Right cardiac atrium (tissue), 5 donors: ENCODE measurements around the gene MAB21L4. TPM values are rescaled to one million over a fixed set of nuclear protein-coding genes. Genes with fewer than 3 reads are reported as not detected.

Experiments used
- ATAC-seq, 2 donors: fragments of 200-7000 bp; cut with Tn5 transposase; one replicate each; pipeline versions ENCODE4 v1.8.0 to v1.9.1; 2020; ENCODE audit warnings: moderate library complexity in 2 of 2, mild to moderate bottlenecking in 1 of 2
- DNase-seq, 3 donors: peaks; one replicate each; pipeline ENCODE4 v3.0.0-alpha.2; 2020
- H3K27ac ChIP-seq: one replicate; pipeline ENCODE4 v1.5.1; 2013; ENCODE audit warnings: mild to moderate bottlenecking, low read length, control low read depth, moderate library complexity
- H3K27me3 ChIP-seq: one replicate; pipeline ENCODE4 v1.6.1; 2013; ENCODE audit not compliant: control insufficient read depth, insufficient read depth
- H3K4me1 ChIP-seq: one replicate; pipeline ENCODE4 v1.6.1; 2013; ENCODE audit warnings: low read length; ENCODE audit not compliant: control insufficient read depth, insufficient read depth
- H3K4me3 ChIP-seq: one replicate; pipeline ENCODE4 v1.5.1; 2013; ENCODE audit warnings: low read length, control low read depth
- H3K9me3 ChIP-seq: one replicate; pipeline ENCODE4 v1.6.1; 2013; ENCODE audit warnings: low read length; ENCODE audit not compliant: control insufficient read depth
- WGBS: extraction: QIAGEN DNeasy Blood & Tissue Kit; methylation state at CpG from one replicate; pipeline ENCODE4 v1.1.7; 2013; 5-methylcytosine and 5-hydroxymethylcytosine counted together
- intact Hi-C, 4 donors: fragments of 100-400 bp; cut with DNase I; formaldehyde crosslinking; loops; one replicate each; pipeline versions ENCODE4 v1.11.0 to v1.14.0; 2022 to 2023
- polyA plus RNA-seq: library from polyadenylated mRNA; stranded (reverse); fragments of 200-250 nt; gene quantifications from one replicate; pipeline ENCODE4 v1.2.3, GENCODE V29; 2013
- total RNA-seq, 4 donors: library from RNA; stranded (reverse); fragmentation: NEBNext Ultra II Directional; extraction: Animal tissue kit (Norgen Biotek cat#: 25700); gene quantifications; one replicate each; pipeline ENCODE4 v1.2.1, GENCODE V29; 2021
- donor health status: healthy with polysubstance abuse.
- donor health status: DM: no; HTN: yes; CAD: no.
- donor health status: DM: no; HTN: no; CAD: no.
- donor health status: DM: no; HTN: yes; CAD: no; lungs with severe emphysema.
- donor health status: DM: yes; HTN: yes; CAD: no.

The MAB21L4 gene
- total and polyA plus RNA-seq, 5 donors: not detected

DNA sequence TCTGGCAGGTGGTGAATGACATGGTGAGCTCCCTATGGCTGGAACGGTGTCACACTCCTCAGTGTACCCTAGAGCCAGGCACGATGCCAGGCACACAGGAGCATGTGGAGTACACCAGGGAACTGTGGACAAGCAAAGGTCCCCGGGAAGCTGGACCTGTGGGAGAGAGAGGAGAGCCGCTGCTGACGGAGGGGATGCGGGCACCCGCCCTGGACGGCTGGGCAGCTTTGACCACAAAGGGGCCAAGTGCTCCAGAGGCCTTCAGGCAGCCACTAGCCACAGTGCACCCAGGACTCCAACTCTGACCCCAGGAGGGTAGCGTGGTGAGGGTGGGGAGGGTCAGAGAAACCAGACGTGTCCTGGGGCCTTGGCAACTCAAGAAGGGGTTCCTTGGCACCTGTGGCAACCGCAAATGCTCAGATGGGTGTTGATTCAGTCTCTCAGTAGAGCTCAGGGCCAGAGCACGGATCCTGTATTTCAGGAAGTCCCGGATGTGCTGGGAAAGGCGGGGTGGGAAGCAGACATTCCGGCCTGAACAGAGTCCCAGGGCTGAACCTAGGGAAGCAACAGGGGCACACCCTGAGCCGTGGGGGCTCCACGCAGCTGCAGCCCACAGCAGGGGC is 2.3 kb upstream of the MAB21L4 start:
- Histone ChIP-seq H3K27me3 (no peaks in the 10 kb centered on the region), H3K4me3 (no peak overlapping the region), H3K9me3 (no peaks in the 10 kb centered on the region), H3K27ac (peak overlapping the region; percentile 13), H3K4me1 (no peaks in the 10 kb centered on the region)
- peak; percentile 62 to 76 (median 74) for DNase-seq
- ATAC-seq: peak; percentile 75 to 82
- intact Hi-C loops: no loop called here
- WGBS: 48% methylated on average over 17 of the region's 17 CpGs

DNA sequence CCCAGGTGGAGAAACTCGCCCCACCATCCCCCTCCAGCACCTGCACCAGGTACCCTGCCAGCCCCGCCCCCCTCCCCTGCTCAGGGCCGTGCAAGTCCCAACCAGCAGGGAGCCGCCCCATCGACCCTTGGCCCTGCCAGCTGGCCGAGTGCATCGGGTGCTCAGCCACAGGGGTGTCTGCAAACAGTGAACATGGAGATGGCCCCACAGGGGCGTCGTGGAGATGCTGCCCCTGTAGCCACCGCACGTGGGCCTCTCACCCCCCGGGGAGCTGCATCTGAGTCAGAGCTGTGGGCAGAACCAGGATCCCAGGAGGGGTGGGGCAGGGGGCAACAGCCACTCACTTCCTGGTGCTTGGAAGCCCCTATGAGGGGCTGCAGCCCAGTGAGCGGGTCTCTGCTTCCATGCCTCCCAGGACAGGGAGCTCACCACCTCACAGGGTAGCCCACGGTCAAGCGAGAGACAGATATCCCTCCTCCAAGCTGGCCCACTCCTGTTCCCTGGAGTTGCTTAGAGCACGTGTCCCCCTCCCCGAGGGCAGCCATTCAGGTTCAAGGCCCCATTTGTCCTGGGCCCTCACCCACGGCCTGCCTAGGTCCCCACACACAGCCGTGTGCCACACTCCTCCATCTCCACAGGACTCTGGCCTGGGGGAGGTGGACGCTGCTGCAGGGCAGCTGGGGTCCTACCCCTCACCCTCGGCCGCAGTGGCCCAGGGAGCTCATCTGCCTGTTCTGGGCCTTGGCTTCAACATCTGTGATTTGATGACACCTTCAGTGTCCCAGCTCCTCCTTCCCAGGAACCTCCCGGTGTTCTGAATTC is 1.1 kb upstream of the MAB21L4 start:
- ATAC-seq (no peak), DNase-seq (peak in 2 of 3 donors; percentile 36 to 60)
- no peak overlapping the region for H3K27ac ChIP-seq

DNA sequence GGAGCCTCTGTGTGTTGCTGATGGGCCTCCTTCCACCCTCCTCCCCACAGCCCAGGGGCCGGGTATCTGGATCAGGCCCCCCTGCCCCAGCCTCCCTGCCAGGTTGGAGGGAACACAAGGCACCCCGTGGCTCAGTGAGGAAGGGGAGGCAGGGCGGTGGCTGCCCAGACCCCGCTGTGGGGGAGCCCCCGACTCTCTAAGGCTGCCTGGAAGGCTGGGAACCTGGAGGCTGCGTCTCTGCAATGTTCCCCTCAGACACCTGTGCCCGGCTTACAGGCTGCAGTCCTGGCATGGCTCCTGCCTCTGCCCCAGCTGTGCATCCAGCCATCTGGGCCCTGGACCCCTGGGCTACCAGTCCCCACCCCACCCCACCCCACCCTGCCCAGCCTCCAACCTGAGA is 438 bp upstream of the MAB21L4 start:
- Histone ChIP-seq H3K4me3 (no peak overlapping the region), H3K9me3 (no peaks in the 10 kb centered on the region), H3K27me3 (no peaks in the 10 kb centered on the region), H3K4me1 (no peaks in the 10 kb centered on the region), H3K27ac (no peak overlapping the region)
- intact Hi-C loops: no loop called here
- no peak for ATAC-seq
- DNase-seq: peak in 2 of 3 donors; percentile 18 to 28
- WGBS: 65% methylated on average over 7 of the region's 7 CpGs

More for the DNA sequence above, 1.1 kb upstream of the MAB21L4 start:
- Histone ChIP-seq H3K9me3 (no peaks in the 10 kb centered on the region), H3K4me3 (no peak overlapping the region), H3K4me1 (no peaks in the 10 kb centered on the region), H3K27me3 (no peaks in the 10 kb centered on the region)
- WGBS: 68% methylated on average over 23 of the region's 23 CpGs
- intact Hi-C loops: no loop called here

DNA sequence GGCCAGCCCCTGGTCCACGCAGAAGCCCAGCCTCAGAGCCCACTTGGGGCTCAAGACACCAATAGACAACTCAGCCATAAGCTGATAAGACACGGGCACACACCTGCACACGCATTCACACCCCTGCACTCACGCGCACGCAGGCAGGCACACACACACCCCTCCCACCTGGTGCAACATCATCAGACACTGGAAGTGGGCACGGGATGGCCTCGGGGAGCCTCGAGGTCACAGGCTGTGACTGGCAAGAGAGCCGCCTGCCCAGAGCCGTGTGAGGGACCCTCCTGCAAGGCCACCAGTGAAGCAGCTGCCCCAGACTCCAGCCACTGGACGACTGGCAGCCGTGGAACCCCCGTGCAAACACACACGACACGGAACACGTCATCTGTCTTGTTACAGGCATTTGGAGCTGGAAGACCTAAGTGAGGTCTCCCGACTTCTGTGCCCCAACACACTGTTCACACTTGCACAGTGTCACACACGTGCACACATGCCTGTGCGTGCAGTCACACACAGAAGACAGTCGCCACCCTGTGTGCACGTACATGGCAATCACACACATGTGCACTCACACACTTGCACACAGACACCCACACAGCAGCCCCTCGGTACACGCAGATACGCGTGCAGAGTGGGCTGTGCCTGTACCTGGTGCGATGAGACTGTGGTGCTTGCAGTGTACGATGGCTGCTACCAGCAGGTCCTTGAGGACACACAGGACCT is 959 bp downstream of the MAB21L4 start:
- H3K4me3 ChIP-seq: no peak overlapping the region
- H3K27me3 ChIP-seq: no peaks in the 10 kb centered on the region
- intact Hi-C loops: no loop called here
- H3K4me1 ChIP-seq: no peaks in the 10 kb centered on the region
- ATAC-seq (no peak), DNase-seq (peak in 2 of 3 donors; percentile 38 to 42)
- WGBS: 89% methylated on average over 28 of the region's 28 CpGs
- H3K9me3 ChIP-seq: no peaks in the 10 kb centered on the region
- no peak overlapping the region for H3K27ac ChIP-seq

DNA sequence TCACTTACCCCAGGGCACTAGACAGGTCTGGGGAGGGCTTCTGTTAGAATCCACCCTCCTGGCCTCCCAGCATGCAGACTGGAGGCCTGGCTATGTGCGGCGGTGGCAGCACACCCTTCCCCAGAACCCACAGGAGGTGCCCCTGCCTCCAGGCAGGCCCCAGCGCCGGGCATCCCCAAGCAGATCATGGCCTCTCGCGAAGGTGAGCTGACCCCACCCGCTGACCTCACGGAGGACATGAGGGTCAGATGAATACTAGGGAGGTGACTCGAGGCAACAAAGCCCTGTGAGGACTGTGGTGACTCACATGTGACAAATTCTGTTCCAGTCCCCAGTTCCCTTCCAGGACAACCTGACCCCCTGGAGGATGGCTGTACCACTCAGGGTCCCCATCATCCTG is 1.9 kb downstream of the MAB21L4 start:
- Histone ChIP-seq H3K4me1 (no peaks in the 10 kb centered on the region), H3K9me3 (no peaks in the 10 kb centered on the region), H3K4me3 (no peak overlapping the region), H3K27me3 (no peaks in the 10 kb centered on the region), H3K27ac (no peak overlapping the region)
- ATAC-seq (no peak), DNase-seq (peak in 1 of 3 donors; percentile 18)
- intact Hi-C loops: no loop called here
- 88% methylated on average over 9 of the region's 9 CpGs for WGBS

DNA sequence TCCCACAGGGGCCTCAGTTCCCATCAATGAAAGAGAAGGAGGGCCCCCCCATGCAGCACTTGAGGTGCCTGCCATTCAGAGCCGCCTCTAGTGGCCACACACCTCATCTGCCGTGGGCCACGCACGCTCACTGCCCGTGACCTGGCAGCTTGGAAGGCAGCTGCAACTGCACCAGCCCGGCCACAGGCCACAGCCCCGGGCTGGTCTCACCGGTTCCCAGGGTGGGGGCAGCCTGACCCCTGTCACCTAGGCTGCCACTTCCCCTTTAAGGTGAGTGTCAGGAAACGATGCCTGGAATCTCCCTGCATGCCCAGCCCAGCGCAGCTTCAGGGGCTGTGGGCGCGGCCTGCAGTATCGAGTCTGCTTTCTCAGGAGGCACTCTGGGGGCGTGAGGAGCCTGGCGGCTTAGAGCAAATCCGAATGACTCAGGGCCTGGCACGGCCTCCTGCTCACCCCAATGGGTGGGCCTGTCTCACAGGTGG is 2.6 kb downstream of the MAB21L4 start:
- H3K4me1 ChIP-seq: no peaks in the 10 kb centered on the region
- DNase-seq (peak; percentile 16 to 49 (median 49)), ATAC-seq (peak in 1 of 2 donors; percentile 6)
- 64% methylated on average over 17 of the region's 17 CpGs for WGBS
- intact Hi-C loops: no loop called here
- no peaks in the 10 kb centered on the region for H3K27me3 ChIP-seq
- no peak overlapping the region for H3K27ac ChIP-seq
- H3K9me3 ChIP-seq: no peaks in the 10 kb centered on the region
- H3K4me3 ChIP-seq: no peak overlapping the region

DNA sequence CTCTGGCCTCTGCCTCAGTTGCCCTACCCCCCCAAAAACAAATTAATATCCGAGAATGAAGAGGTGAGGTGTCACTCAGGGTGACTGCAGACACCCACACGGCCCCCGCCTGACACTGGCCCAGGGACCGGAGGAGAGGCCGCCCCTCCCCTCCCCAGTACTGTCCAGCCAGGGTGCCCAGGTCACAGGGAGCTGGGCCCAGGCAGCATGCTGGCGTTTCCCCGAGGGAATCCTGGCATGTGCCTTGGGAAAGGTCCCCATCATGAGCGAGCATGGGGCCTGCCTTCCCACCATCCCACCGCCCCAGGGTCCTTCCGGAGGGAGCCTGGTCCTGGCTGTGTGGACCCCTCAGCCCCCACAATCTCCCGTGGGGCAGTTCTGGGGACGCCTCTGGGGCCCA is 3.0 kb downstream of the MAB21L4 start:
- no peak overlapping the region for H3K27ac ChIP-seq
- H3K4me1 ChIP-seq: no peaks in the 10 kb centered on the region
- DNase-seq (peak in 1 of 3 donors; percentile 33), ATAC-seq (no peak)
- H3K27me3 ChIP-seq: no peaks in the 10 kb centered on the region
- intact Hi-C loops: no loop called here
- 82% methylated on average over 12 of the region's 12 CpGs for WGBS
- H3K4me3 ChIP-seq: no peak overlapping the region
- H3K9me3 ChIP-seq: no peaks in the 10 kb centered on the region

DNA sequence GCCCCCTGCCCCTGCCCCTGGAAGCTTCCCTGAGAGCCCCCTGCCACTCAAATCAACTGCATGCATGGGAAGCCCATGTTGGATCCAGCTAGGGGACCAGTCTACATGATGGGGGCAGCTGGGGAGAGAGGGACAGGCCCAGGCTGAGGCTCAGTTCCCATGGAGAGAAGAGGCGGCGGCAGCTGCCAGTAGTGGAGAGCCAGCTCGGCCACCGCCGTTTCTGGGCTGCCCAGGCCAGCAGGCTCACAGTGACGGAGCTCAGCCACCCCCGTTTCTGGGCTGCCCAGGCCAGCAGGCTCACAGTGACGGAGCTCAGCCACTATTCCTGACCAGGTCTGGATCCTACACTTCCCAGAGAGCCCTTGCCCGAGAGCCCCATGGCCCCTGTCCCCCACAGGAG is 3.6 kb downstream of the MAB21L4 start:
- no peaks in the 10 kb centered on the region for H3K27me3 ChIP-seq
- H3K9me3 ChIP-seq: no peaks in the 10 kb centered on the region
- ATAC-seq (no peak), DNase-seq (peak in 2 of 3 donors; percentile 37 to 41)
- no peaks in the 10 kb centered on the region for H3K4me1 ChIP-seq
- no peak overlapping the region for H3K4me3 ChIP-seq
- no peak overlapping the region for H3K27ac ChIP-seq
- intact Hi-C loops: no loop called here
- WGBS: 70% methylated on average over 9 of the region's 9 CpGs

DNA sequence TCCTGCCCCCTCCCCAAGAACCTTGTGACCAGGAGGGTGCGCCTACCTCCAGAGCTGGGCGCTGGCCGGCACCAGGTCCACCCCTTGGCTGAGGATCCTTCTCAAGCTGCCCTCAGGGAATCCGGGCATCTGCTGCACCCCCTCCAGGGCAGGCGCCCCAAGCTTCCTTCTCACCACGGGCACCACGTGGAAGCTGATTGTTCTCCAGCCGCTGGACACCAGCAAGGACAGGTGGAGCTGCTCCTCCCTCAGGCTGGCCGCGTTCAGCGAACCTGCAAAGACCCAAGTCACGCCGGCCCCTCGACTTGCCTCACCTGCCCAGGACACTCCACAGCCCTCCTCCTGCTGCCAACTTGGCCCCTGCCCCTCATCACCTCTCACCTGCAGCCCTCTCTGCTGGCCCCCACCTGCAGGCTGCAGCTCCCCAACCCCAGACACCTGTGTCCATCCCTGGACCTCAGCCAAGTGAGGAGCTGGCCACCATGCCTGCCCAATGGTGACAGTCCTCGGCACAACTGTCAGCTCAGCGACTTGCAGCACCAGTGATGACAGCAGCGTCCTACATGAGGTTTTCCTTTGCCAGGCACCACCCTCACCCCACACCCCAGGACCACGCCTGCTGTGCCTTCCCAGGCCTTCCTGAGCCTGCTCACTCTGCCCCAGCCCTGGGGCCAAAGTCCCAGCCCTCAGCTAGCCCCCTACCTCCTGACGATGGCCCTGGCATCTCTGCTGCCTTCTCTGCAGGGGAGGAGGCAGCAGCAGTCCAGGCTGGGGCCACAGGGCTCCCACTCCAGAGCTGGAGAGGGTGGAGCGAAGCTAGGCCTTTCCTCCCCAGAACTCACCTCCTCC is 4.2 kb downstream of the MAB21L4 start:
- Histone ChIP-seq H3K27me3 (no peaks in the 10 kb centered on the region), H3K4me1 (no peaks in the 10 kb centered on the region), H3K27ac (no peak overlapping the region), H3K4me3 (no peak overlapping the region), H3K9me3 (no peaks in the 10 kb centered on the region)
- ATAC-seq: no peak
- 74% methylated on average over 20 of the region's 20 CpGs for WGBS
- peak; percentile 4 to 47 (median 37) for DNase-seq
- intact Hi-C loops: no loop called here

DNA sequence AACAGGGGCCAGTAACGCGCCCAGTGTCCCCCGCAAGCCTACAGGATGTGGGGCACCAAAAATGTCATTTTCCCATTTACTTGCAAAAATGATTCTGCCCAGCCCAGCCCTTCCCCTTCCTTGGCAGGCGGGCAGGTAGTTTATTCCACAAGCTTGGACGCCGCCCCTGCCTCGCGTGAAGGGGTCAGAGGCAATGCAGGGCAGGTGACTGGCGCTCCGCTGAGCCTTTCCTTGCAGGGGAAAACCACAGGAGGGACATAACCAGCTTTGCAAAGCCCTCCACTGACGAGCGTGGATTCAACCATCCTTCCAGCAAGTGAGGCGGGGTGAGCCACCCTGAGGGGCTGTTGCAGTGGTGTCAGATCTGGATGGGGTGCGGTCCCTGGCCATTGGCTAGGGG is 5.3 kb downstream of the MAB21L4 start:
- Histone ChIP-seq H3K9me3 (no peaks in the 10 kb centered on the region), H3K27ac (no peak overlapping the region), H3K4me3 (no peak overlapping the region), H3K27me3 (no peaks in the 10 kb centered on the region), H3K4me1 (no peaks in the 10 kb centered on the region)
- peak in 1 of 3 donors; percentile 36 for DNase-seq
- no peak for ATAC-seq
- WGBS: 76% methylated on average over 14 of the region's 14 CpGs
- intact Hi-C loops: no loop called here
